GM18909 (cell line): ENCODE results near the gene CAPN14.

Source experiments
- ATAC-seq: cut with Tn5 transposase; IDR thresholded peaks from one replicate; pipeline ENCODE4 v1.9.1; 2021; ENCODE audit warnings: mild to moderate bottlenecking; ENCODE audit not compliant: unreplicated experiment, poor library complexity

The CAPN14 gene

DNA sequence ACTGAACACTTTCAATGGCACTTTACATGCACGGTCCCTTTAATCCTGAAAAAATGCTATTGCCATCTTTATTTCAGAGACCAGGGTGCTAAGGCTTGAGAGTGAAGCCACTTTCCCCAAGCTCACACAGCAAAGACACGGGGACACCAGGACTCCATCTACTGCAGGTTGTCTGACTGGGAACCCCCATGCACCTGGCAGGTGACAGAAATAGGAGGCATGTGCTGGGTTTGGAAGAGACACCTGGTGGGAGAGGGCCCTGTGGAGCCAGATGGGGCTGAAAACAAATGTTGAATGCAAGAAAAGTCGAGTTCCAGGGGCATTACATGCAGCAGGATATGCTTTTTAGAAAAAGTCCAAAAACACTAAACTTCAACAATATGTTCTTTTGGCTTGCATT lies 11.4 kb upstream of the CAPN14 start:
- no peak for ATAC-seq

DNA sequence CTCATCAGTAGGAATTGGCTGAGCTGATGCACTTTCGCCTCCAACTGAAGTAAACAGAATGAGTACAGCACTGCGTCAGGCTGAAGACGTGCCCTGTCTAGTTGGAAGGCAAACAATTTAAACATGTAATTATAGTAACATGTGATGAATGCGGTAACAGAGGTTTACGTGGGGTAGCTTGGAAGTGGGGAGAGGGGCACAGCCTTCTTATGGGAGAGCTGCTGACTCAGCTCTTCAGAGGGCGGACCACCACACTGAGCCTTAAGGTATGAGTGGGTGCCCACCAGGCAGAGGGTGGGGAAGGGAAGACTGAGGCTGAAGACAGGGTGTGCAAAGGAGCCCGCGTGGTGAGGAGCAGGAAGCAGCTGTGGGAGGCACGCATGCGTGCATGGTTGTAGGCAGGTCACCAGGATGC lies 10.4 kb upstream of the CAPN14 start:
- ATAC-seq = no peak

DNA sequence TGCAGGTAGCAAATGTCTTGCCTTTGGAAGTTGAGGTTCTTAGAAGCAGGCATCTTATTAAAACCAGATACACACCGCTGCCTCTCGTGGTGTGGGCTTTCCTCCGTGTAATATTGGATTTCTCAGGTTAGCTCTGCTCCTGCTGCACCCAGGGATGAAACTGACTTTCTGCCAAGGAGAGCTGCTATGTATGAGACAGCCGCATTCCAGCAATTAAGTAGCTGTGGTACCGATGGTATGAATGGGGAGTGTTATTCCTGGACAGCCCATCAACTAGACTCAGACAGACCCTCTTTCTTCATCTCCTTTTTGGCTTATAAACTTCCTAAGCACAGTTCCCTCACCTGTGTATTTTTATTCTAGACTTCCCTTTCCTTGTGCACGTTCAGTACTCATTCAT lies 9.8 kb upstream of the CAPN14 start:
- no peak for ATAC-seq

DNA sequence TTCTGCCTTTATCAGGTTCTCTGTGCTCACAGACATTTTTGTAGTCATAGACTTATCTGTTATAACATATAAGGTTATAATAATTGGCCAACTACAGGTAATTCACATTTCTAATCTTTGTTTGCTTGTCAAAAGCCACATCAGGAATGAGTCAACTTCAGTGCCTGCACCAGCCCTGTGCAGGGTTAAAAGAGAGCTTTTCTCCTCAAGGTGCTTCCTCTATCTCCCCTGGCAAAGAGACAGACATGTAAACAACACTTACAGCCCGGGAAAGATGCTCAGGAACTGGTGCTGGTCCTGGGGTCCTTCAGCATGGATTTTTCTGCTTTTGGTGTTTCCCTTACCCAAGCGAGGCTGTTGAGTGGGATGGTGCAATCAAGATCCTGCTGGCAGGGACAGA lies 9.0 kb upstream of the CAPN14 start:
- ATAC-seq = no peak

DNA sequence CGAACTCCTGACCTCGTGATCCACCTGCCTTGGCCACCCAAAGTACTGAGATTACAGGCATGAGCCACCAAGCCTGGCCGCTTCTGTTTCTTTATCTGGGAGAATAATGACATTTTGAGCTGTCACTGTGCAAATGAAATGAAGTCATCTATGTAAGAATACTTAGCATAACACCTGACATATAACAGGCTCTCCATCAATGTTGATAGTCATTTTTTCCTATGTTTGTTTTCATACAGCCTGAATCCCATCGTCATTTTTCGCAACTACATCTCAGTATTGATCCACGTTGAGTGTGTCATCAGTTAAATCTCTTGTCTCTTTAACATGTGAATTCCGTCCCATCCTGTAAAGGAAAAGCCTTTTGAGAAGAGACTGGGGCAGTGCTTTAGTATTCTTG lies 6.4 kb upstream of the CAPN14 start:
- no peak for ATAC-seq

DNA sequence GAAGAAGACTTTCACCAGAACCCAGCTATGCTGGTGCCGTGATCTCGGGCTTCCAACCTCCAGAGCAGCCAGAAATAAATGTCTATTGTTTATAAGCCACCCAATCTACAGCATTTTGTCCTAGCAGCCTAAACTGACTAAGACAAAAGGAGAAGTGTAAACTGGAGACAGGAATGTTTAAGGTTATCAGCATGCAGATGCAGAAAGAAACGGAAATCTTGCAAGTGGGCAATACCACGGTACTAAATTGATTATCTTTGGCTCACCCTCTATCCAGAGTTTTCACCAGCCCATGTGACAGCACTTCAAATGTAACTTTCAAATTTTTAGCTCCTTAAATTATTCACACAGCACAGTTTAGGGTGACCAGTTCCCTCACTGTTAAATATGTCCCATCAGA lies 5.7 kb upstream of the CAPN14 start:
- no peak for ATAC-seq

DNA sequence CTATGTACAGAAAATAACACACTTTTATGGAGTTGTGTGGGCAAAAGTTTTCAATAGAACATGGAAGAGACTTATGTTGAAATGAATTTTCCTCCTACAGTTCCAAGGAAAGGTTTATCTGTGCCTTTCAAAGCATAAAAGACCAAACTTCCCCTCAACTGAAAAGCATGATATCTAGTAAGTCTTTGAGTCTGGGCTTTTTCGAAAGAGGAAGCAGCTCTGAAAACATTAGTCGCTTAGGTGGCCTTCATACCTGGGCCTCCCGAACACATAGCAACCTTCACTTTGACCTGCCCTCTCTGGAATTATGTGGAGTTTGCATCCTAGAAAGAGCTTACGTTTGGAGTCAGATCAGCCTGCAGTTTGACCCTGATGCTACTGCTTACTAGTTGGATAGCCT lies 4.8 kb upstream of the CAPN14 start:
- ATAC-seq = no peak

DNA sequence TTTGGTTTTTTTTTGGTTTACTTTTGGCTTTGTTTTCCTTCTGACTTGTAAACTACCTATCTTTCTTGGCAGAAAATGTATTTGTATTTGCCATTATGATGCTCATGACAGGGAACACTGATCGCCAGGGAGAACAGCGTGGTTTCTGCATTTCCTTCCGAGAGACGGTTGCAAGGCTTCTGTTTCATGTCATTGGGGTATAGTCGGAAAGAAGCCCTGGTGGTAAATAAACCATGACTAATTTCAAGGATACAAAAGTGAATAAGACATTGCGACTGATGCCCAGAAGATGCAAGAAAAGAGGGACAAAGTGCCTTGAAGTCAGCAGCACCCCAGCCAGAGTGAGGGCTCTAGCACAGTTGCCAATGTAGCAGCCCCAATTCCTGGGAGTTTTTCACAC lies 4.2 kb upstream of the CAPN14 start:
- no peak for ATAC-seq

DNA sequence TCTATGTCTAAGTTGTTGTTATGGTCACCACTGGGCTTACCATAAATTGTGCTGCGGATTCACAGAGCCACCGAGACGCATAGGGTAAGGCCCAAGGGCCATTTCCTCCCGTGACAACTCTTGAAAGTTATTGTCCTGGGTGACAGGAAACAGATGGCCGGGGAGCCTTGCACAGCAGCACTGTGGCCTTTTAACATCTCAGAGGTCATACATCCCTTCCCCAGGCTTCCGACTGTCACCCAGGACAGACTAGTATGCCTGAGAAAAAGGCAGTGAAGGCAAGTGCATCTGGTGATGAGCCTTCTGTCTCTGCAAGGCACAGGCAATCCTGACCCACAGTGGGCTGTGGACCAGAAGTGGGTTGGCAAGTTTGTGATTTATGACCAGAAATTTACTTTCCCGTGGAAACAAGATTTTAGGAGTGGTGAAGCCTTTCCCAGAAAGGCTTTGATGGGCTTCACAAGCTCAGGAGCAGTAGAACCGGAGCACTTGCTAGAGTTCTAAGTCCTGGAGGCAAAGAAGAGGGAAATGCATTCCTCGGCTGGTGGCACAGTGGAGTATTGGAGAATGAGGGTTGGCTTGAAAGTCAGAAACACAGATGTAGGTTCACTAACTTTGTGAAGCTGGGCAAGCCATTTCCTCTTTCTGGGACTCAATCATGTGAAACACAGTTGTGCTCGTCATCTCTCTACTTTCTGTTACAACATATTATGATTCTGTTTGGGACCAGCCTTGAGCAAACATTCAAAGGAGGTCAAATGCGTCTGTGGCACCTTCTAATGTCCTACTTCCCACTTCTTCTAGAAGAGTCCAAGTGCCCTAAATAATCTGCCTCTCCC lies 2.0 kb upstream of the CAPN14 start:
- ATAC-seq = peak; percentile 77

DNA sequence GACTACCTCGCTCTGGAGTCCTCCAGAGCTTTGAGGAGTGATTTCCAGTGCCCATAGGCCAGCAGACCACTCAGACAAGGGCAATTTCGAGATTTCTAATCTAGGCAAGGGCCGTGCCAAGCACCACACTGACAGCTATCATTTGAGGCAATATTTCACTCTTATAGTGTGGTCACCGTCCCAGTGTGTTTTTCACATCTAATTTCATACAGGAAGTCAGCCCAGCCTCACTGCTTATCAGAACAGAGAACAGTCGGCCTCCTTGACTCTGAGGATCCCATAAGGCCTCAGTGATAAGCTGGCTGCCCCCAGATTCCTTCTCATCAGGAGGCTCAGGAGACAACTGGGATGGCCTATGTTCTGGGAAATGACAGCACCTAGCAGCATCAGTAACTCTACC lies 581 bp downstream of the CAPN14 start:
- peak; percentile 46 for ATAC-seq

DNA sequence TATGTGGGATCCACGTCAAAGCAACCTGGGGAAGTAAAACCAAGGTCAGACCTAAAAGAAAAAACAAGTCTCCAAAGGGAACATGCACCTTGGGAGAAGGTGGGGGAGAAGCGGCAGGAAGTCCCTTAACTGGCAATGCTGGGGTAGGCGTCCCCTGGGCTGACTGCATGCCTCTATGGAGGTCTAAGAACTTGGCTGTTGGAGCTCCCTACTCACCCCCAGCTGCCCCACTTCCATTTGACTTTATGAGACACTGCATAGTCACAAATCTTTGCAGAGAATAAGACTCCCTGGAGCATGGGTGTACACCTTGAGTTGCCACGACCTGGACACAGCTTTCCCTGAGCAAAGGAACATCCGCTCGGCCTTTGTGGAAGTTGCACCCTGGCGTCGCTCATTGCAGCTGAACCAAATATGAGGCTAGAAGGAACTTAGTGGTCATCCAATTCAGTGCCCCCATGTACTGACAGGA lies 2.8 kb downstream of the CAPN14 start:
- no peak for ATAC-seq

DNA sequence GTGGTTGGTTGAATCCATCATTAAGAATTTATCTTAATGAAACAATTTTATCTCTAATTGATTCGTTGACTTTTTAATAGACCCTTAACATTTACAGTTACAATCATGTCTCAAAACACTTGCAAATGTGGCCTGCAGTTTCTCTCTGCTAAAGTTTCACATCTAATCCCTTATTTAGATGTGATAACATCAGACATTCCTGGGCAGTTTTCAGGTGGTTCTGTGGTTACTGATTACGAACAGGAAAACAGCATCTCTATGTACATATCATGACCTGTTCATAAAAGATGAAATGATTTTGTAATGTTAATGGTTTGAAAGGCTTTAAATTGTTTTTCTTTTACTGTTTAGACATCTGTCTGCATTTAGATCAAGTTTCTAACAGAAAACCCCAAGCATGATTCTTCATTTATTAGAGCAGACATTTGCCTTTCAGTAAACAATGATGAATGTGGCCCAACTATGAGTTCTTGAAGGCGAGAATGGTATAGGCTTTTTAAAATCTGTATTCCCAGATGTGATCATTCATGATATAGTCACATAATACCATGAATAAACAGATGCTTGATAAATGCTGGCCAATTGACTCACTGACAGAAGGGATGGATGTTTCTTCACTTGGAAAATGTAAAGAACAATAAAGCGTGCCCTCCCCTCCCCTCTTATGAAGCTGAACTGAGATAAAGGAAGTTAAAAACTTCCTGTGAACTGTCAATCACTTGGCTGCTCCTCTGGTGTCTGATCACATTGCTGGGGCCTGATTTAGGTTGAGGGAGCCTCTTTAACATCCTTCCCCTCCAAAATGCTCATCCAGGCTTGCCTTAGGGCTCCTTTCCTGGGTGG lies 3.5 kb downstream of the CAPN14 start:
- ATAC-seq = no peak

DNA sequence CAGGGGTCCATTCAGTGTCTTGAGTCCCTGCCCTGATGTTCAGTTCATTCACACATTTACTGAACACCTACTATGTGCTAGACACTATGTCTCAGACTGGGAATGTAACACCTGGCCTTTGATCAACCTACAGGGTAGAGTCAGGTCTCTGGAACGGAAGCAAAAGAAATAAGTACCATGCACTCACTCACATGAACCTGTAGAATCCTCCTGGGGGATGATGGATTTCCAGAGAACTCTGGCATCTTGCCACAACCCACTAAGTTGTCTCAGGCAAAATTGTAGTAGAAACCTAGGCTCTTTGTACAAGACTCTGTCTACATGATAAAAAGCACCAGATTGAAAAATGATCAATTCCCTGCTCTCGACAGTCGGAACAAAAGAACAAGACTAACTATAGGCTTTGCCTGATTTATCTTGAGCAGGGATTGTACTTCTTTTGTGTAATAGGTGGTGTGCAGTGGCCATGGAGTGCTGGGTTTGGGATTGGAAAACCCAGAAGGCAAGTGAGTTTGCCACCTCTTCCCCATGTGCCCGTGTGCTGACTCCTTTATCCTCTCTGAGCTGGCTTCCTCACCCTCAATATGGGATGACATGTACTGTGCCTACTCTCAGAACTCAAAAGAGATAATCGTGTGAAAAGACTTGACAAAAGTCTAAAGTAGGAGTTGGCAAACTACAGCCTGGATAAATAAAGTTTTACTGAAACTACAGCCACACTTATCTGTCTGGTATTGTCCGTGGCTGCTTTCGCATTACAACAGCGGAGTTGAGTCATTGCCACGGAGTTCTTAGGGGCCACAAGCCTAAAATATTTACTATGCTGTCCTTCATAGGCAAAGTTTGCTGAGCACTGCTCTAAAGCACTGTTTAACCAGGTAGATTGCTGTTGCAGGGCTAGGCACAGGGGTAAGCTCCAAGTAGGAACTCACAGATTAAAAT lies 4.4 kb downstream of the CAPN14 start:
- ATAC-seq = no peak

DNA sequence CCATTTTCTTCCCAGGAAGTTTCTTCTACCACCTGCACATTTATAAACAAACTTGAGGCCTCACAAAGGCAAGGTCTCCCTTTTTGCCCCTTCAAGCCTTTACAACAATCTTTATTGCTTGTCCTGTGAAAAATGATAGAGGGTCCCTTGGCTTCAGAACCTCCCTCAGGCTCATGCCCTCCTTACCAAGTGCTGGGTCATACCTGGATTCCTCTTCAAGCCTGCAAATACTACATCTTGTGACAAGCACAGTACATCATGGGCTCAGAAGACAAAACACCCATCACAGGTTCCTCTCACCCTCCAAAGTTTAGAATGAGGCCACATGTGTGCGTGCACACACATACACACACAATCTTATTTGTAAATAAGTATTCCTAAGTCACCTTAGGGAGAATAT lies 9.1 kb downstream of the CAPN14 start:
- ATAC-seq = no peak

DNA sequence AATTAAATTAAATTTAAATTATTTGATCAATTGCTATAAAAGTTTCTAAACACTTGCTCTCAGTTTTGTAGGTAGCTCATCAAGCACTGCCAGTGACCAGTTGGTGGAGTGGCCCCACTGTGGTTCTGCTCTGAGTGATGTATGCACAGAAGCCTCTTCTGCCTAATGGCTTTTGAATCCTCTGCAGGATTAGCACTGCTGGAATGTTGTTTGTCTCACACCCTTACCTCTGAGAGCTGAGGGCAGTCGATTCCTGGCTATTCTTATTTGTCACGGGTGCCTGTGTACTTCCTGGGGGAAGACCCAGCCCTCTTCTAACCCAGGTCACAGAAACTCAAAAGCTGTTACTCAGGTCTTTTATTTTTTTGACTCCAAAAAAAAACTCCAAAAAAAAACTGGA lies 9.5 kb downstream of the CAPN14 start:
- ATAC-seq = no peak

DNA sequence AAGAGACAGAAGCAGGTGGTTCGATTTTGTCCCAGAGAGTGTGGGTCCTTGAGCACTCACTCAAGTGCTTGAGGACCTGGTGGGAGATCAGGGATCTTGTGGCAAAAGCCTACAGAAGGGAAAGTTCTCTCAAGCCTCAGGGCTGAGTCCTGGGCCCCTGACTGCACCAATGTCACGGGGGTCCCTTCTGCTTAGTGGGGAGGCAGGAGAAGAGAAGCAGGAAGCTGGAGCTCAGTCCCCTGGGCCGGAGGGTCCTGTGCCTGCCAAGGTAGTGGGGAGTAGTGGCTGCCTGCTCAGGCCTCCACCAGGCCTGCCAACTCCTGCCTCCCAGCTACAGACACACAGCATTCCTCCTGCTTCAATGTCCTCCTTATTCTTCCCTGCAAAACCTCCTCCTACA lies 11.7 kb downstream of the CAPN14 start:
- ATAC-seq = no peak

DNA sequence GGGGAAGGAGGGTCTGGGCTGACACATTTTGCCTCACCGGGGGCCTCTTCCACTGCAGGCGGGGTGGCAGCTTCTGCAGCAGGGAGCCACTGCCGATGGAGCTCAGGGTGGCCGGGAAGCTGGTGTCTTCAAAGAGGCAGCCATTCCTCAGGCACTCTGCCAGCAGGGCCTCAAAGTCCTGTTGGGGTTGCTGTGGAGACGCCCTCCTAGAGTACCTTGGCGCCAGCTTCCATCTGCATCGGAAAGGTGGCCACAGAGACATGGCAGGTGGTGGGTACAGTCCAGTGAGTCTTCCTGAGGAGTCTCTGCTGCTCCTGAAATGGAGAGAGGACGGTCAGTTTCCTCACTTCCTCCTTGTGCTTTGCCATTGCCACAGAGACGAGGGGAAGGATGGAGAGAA lies 12.1 kb downstream of the CAPN14 start:
- no peak for ATAC-seq

DNA sequence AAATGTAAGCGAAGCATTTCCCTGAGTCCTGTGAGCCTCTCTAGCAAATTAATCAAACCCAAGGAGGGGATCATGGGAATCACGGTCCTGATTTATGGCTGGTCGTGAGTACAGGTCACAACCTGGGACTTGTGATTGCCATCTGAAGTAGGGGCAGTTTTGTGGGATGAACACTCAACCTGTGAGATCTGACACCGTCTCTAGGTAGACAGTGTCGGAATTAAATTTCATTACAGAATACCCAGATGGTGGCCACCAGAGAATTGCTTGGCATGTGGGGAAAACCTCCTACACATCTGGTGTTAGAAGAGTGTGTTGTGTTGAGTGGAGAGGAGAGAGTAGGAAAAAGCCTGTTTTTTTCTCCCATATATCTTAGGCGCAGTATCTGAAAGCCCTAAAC lies 12.5 kb downstream of the CAPN14 start:
- ATAC-seq = no peak

DNA sequence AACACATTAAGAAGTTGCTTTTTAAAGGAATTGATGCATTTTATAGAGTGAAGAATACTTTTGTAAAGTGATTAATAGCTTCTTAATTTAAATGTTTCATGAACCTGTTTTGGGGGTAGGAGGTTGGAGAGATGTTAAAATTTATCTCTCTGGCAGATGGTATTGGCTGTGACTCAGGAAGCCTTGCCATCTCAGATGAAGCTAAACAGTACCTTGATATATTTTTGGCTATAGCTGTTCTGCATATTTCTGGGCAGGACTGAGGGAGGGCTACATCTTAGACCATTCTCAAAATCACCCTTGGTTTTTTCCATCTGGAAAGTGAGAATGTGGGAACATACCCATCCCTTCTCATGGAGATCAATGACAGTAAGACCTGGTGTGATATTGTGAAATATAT lies 13.4 kb downstream of the CAPN14 start:
- ATAC-seq = no peak

DNA sequence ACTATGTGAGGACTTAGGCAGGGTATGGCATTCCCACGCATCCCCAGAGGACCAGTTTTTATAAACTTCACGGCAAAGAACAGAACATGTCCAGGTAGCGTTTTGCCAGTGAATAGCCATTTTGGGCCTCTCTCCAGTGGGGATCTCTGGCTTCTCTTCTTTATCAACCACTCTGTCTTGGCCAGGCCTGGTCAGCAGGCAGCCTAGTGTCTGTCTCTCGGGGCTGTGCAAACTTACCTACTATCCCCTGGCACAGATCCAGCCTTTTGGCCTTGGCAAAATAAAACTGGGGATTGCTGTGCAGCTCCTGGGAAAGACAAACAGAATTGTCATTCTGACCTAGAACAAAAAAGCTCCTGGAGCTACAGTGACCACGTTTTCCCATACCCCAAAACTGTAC lies 14.5 kb downstream of the CAPN14 start:
- no peak for ATAC-seq
